ENCODE data around the gene KRTAP5-10.

DNA sequence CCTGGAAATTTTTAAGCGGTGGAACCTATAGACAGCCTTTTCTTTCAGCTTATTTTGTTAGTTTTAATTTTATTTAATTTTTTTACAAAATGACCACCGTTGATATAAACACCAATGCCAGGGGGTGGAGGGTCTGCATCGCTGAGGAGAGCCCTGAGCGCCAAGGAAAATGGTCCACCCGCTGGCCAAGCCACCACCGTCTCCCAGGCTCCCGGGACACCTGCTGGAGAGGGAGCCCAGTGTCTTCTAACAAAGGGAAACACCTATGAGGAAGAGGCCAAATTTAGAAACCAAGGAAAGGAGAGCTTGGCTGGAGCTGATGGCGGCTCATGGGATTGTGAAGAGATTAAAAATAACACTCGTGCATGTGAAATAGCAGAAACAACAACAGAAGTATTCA is 27.8 kb upstream of the KRTAP5-10 start:
- TF ChIP-seq ZNF335 (tag by site-specific recombination; conservative IDR thresholded peaks at IDR 0.05) (no peak), ZNF76 (tag by site-specific recombination; IDR thresholded peaks at IDR 0.05; ENCODE audit: borderline replicate concordance, low read depth) (no peak), TCF7L2 (IDR thresholded peaks at IDR 0.05; ENCODE audit: borderline replicate concordance, low read depth, low read length) (no peak), GLI4 (tag by site-specific recombination; IDR thresholded peaks at IDR 0.05) (no peak), ZNF311 (tag by site-specific recombination; IDR thresholded peaks at IDR 0.05; ENCODE audit: borderline replicate concordance) (no peak), ZNF785 (tag by site-specific recombination; IDR thresholded peaks at IDR 0.05) (no peak), RBAK (tag by site-specific recombination; IDR thresholded peaks at IDR 0.05) (no peak), ZNF274 (IDR thresholded peaks at IDR 0.05; ENCODE audit: low read length) (no peak), ZNF274 (tag by site-specific recombination; IDR thresholded peaks at IDR 0.05; ENCODE audit: borderline replicate concordance) (no peak), KLF9 (tag by site-specific recombination; IDR thresholded peaks at IDR 0.05; ENCODE audit: low read depth) (no peak)
- TF ChIP-seq, protein P1, sequence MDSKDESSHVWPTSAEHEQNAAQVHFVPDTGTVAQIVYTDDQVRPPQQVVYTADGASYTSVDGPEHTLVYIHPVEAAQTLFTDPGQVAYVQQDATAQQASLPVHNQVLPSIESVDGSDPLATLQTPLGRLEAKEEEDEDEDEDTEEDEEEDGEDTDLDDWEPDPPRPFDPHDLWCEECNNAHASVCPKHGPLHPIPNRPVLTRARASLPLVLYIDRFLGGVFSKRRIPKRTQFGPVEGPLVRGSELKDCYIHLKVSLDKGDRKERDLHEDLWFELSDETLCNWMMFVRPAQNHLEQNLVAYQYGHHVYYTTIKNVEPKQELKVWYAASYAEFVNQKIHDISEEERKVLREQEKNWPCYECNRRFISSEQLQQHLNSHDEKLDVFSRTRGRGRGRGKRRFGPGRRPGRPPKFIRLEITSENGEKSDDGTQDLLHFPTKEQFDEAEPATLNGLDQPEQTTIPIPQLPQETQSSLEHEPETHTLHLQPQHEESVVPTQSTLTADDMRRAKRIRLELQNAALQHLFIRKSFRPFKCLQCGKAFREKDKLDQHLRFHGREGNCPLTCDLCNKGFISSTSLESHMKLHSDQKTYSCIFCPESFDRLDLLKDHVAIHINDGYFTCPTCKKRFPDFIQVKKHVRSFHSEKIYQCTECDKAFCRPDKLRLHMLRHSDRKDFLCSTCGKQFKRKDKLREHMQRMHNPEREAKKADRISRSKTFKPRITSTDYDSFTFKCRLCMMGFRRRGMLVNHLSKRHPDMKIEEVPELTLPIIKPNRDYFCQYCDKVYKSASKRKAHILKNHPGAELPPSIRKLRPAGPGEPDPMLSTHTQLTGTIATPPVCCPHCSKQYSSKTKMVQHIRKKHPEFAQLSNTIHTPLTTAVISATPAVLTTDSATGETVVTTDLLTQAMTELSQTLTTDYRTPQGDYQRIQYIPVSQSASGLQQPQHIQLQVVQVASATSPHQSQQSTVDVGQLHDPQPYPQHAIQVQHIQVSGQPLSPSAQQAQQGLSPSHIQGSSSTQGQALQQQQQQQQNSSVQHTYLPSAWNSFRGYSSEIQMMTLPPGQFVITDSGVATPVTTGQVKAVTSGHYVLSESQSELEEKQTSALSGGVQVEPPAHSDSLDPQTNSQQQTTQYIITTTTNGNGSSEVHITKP (tag by site-specific recombination; IDR thresholded peaks at IDR 0.05): no peak
- TF ChIP-seq, protein P2, sequence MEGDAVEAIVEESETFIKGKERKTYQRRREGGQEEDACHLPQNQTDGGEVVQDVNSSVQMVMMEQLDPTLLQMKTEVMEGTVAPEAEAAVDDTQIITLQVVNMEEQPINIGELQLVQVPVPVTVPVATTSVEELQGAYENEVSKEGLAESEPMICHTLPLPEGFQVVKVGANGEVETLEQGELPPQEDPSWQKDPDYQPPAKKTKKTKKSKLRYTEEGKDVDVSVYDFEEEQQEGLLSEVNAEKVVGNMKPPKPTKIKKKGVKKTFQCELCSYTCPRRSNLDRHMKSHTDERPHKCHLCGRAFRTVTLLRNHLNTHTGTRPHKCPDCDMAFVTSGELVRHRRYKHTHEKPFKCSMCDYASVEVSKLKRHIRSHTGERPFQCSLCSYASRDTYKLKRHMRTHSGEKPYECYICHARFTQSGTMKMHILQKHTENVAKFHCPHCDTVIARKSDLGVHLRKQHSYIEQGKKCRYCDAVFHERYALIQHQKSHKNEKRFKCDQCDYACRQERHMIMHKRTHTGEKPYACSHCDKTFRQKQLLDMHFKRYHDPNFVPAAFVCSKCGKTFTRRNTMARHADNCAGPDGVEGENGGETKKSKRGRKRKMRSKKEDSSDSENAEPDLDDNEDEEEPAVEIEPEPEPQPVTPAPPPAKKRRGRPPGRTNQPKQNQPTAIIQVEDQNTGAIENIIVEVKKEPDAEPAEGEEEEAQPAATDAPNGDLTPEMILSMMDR (tag by site-specific recombination; IDR thresholded peaks at IDR 0.05): no peak
